Measurements from ENCODE around the gene MARCHF4. TPM values are rescaled to one million over a fixed set of nuclear protein-coding genes. Genes with fewer than 3 reads are reported as not detected.

Gene MARCHF4
- total RNA-seq, 1 experiment from 2014 or later, result 0.54 TPM

DNA sequence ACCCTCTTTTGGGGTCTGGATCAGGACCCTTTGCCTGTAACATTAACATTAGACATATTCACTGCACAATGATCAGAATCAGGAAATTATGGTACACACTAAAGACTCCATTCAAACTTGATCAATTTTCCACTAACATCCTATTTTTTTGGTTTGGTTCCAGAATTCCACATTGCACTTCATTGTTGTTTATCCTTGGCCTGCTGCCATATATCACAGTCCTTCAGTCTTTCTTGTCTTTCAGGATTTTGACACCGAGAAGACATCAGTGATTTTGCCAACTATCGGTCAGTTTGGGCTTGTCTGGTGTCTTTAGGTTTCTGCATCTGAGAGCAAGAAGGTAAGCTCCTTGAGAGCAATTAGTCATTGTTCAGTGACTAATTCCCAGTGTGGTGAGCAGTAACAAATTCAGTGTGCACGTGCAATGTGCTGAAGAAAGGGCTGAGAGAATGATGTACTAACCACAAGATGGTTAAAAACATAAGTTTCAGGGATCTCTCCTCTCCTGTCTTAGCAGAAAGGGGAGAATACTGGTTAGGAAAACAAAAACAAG, 23.5 kb downstream of the MARCHF4 start:
- no peak for DNase-seq
- CTCF ChIA-PET, result interaction anchor here (1.2 kb wide), 1 partner anchor 17 kb away, joined by 3 read pairs; no protein-coding TSS in a partner anchor
- Mint-ChIP-seq H3K4me1 (ENCODE audit: low read depth, unreplicated experiment) (peaks cover 8% of the 10 kb centered on the region), H3K36me3 (ENCODE audit: insufficient read depth, unreplicated experiment) (no peaks in the 10 kb centered on the region), H3K9me3 (ENCODE audit: low read depth, unreplicated experiment) (no peaks in the 10 kb centered on the region), H3K27me3 (ENCODE audit: unreplicated experiment) (peaks cover 81% of the 10 kb centered on the region), H3K27ac (ENCODE audit: unreplicated experiment) (no peak overlapping the region), H3K4me3 (ENCODE audit: low read depth, unreplicated experiment) (no peak overlapping the region)
- no peak for TF ChIP-seq CTCF (IDR thresholded peaks at IDR 0.05; ENCODE audit: unreplicated experiment)
- intact Hi-C loops (cut with micrococcal nuclease; ENCODE audit: unreplicated experiment), result no loop called here
- BruUV-seq (replicated peaks), result no TSS peak

- intact Hi-C loops (cut with micrococcal nuclease; ENCODE audit: unreplicated experiment), result no loop called here
- TF ChIP-seq CTCF (IDR thresholded peaks at IDR 0.05; ENCODE audit: unreplicated experiment), result no peak
- BruUV-seq (replicated peaks), result no TSS peak
- Mint-ChIP-seq H3K36me3 (ENCODE audit: insufficient read depth, unreplicated experiment) (no peaks in the 10 kb centered on the region), H3K4me1 (ENCODE audit: low read depth, unreplicated experiment) (peaks cover 8% of the 10 kb centered on the region), H3K27me3 (ENCODE audit: unreplicated experiment) (peaks cover 73% of the 10 kb centered on the region), H3K27ac (ENCODE audit: unreplicated experiment) (no peak overlapping the region), H3K4me3 (ENCODE audit: low read depth, unreplicated experiment) (no peak overlapping the region), H3K9me3 (ENCODE audit: low read depth, unreplicated experiment) (no peaks in the 10 kb centered on the region)
- no peak for DNase-seq
- CTCF ChIA-PET, result interaction anchor here (0.6 kb wide), 1 partner anchor 11 kb away, joined by 5 read pairs; no protein-coding TSS in a partner anchor
These were observed 25.5 kb downstream of the MARCHF4 start for GRCh38 chr2:216346781-216347180.

- H3K9me3 Mint-ChIP-seq (ENCODE audit: low read depth, unreplicated experiment), result no peaks in the 10 kb centered on the region
- DNase-seq, result no peak
- no peak for TF ChIP-seq CTCF (IDR thresholded peaks at IDR 0.05; ENCODE audit: unreplicated experiment)
- no peak overlapping the region for H3K27ac Mint-ChIP-seq (ENCODE audit: unreplicated experiment)
- intact Hi-C loops (cut with micrococcal nuclease; ENCODE audit: unreplicated experiment), result no loop called here
- no TSS peak for BruUV-seq (replicated peaks)
- CTCF ChIA-PET, result interaction anchor here (0.6 to 0.7 kb wide), 2 partner anchors 10 to 18 kb away, joined by 3 to 5 read pairs; no protein-coding TSS in a partner anchor
- H3K36me3 Mint-ChIP-seq (ENCODE audit: insufficient read depth, unreplicated experiment), result no peaks in the 10 kb centered on the region
- peaks cover 8% of the 10 kb centered on the region for H3K4me1 Mint-ChIP-seq (ENCODE audit: low read depth, unreplicated experiment)
- peaks cover 71% of the 10 kb centered on the region for H3K27me3 Mint-ChIP-seq (ENCODE audit: unreplicated experiment)
- H3K4me3 Mint-ChIP-seq (ENCODE audit: low read depth, unreplicated experiment), result no peak overlapping the region
These were observed 26.4 kb downstream of the MARCHF4 start for GRCh38 chr2:216345846-216346245.

- H3K4me1 Mint-ChIP-seq (ENCODE audit: low read depth, unreplicated experiment), result peaks cover 8% of the 10 kb centered on the region
- no peaks in the 10 kb centered on the region for H3K9me3 Mint-ChIP-seq (ENCODE audit: low read depth, unreplicated experiment)
- intact Hi-C loops (cut with micrococcal nuclease; ENCODE audit: unreplicated experiment), result no loop called here
- no peak for TF ChIP-seq CTCF (IDR thresholded peaks at IDR 0.05; ENCODE audit: unreplicated experiment)
- no peak overlapping the region for H3K27ac Mint-ChIP-seq (ENCODE audit: unreplicated experiment)
- CTCF ChIA-PET, result interaction anchor here (0.7 kb wide), 1 partner anchor 165 kb away, joined by 3 read pairs; no protein-coding TSS in a partner anchor
- no peaks in the 10 kb centered on the region for H3K36me3 Mint-ChIP-seq (ENCODE audit: insufficient read depth, unreplicated experiment)
- H3K27me3 Mint-ChIP-seq (ENCODE audit: unreplicated experiment), result peaks cover 62% of the 10 kb centered on the region
- no peak for DNase-seq
- BruUV-seq (replicated peaks), result no TSS peak
- no peak overlapping the region for H3K4me3 Mint-ChIP-seq (ENCODE audit: low read depth, unreplicated experiment)
These were observed 27.4 kb downstream of the MARCHF4 start for GRCh38 chr2:216344950-216345300.
